HEK293 (cell line): ENCODE measurements around the gene MASP1.

Experiments
- CTCF ChIA-PET: fragments of 350-600 bp; formaldehyde crosslinking; extraction: SDS; loops from one replicate; lab custom pipeline; 2021; ENCODE audit warnings: antibody characterized with exemption; lab: Yijun Ruan, JAX
- POLR2A ChIA-PET: fragments of 300-600 bp; formaldehyde crosslinking; extraction: SDS; loops from one replicate; lab custom pipeline; 2020; ENCODE audit warnings: antibody characterized with exemption, inconsistent platforms; lab: Yijun Ruan, JAX
- H3K27ac ChIP-seq: fragments of 200-500 bp; sonication (Bioruptor generic); 2 replicates; pipeline ENCODE4 v1.5.1; 2014; ENCODE audit warnings: low read depth, low read length, control low read depth, inconsistent platforms; ENCODE audit errors: extremely low read depth
- H3K36me3 ChIP-seq, 2 experiments: fragments of 200-500 bp in 1 of 2; sonication (Bioruptor generic) in 1 of 2; 1 replicate in 1 of 2; 2 replicates in 1 of 2; pipeline ENCODE4 v1.5.1; 2014 to 2017; ENCODE audit warnings: inconsistent platforms in 2 of 2, low read length in 2 of 2; ENCODE audit not compliant: control insufficient read depth in 2 of 2, insufficient read depth in 1 of 2
- H3K4me1 ChIP-seq: fragments of 200-500 bp; sonication (Bioruptor generic); 2 replicates; pipeline ENCODE4 v1.5.1; 2014; ENCODE audit warnings: mild to moderate bottlenecking, low read length, inconsistent platforms; ENCODE audit not compliant: control insufficient read depth, insufficient read depth
- H3K4me3 ChIP-seq: 2 replicates; pipeline ENCODE4 v1.5.1; 2011; ENCODE audit warnings: low read depth, mild to moderate bottlenecking, control low read depth, low read length, moderate library complexity
- H3K9me3 ChIP-seq: fragments of 200-500 bp; sonication (Bioruptor generic); 2 replicates; pipeline ENCODE4 v1.5.1; 2014; ENCODE audit warnings: low read depth, low read length, inconsistent platforms; ENCODE audit not compliant: control insufficient read depth, insufficient read depth
- ZFP69B ChIP-seq: fragments of 450-650 bp; formaldehyde crosslinking; IDR thresholded peaks from 2 replicates; pipeline ENCODE4 v1.5.1; 2016; ENCODE audit warnings: missing biosample characterization, missing genetic modification characterization
- ZNF366 ChIP-seq: fragments of 450-650 bp; formaldehyde crosslinking; conservative IDR thresholded peaks from 2 replicates; pipeline ENCODE4 v1.5.1; 2016; ENCODE audit warnings: missing biosample characterization, missing genetic modification characterization
- ZNF37A ChIP-seq: fragments of 450-650 bp; IDR thresholded peaks from 2 replicates; pipeline ENCODE4 v1.5.1; 2018; ENCODE audit warnings: missing biosample characterization, missing genetic modification characterization
- ZNF391 ChIP-seq: fragments of 450-650 bp; formaldehyde crosslinking; IDR thresholded peaks from 2 replicates; pipeline ENCODE4 v1.5.1; 2016; ENCODE audit warnings: low read depth, missing biosample characterization, missing genetic modification characterization, borderline replicate concordance
- ZNF600 ChIP-seq: fragments of 450-650 bp; formaldehyde crosslinking; IDR thresholded peaks from 2 replicates; pipeline ENCODE4 v1.5.1; 2016; ENCODE audit warnings: missing biosample characterization, missing genetic modification characterization
- ZNF670 ChIP-seq: fragments of 450-650 bp; formaldehyde crosslinking; IDR thresholded peaks from 2 replicates; pipeline ENCODE4 v1.5.1; 2016; ENCODE audit warnings: missing biosample characterization, missing genetic modification characterization, low read depth
- ZNF777 ChIP-seq: fragments of 450-650 bp; formaldehyde crosslinking; IDR thresholded peaks from 2 replicates; pipeline ENCODE4 v1.5.1; 2017; ENCODE audit warnings: missing biosample characterization, missing genetic modification characterization, borderline replicate concordance
- TF ChIP-seq, protein P1 (sequence below): fragments of 450-650 bp; formaldehyde crosslinking; IDR thresholded peaks from 2 replicates; pipeline ENCODE4 v1.5.1; 2016; ENCODE audit warnings: missing biosample characterization, missing genetic modification characterization
- TF ChIP-seq, protein P2 (sequence below): fragments of 450-650 bp; formaldehyde crosslinking; IDR thresholded peaks from 2 replicates; pipeline ENCODE4 v1.5.1; 2016; ENCODE audit warnings: missing biosample characterization, missing genetic modification characterization
- TF ChIP-seq, protein P3 (sequence below): fragments of 450-650 bp; formaldehyde crosslinking; IDR thresholded peaks from 2 replicates; pipeline ENCODE4 v1.5.1; 2017; ENCODE audit warnings: missing biosample characterization, missing genetic modification characterization
- TF ChIP-seq, protein P4 (sequence below): fragments of 450-650 bp; formaldehyde crosslinking; optimal IDR thresholded peaks from 2 replicates; pipeline ENCODE3; 2016; ENCODE audit warnings: missing biosample characterization, mild to moderate bottlenecking, missing genetic modification characterization
- TF ChIP-seq, protein P5 (sequence below): fragments of 450-650 bp; formaldehyde crosslinking; IDR thresholded peaks from 2 replicates; pipeline ENCODE4 v1.5.0; 2017; ENCODE audit warnings: missing biosample characterization, missing genetic modification characterization, borderline replicate concordance
- TF ChIP-seq, protein P6 (sequence below): fragments of 450-650 bp; formaldehyde crosslinking; IDR thresholded peaks from 2 replicates; pipeline ENCODE4 v1.5.1; 2016; ENCODE audit warnings: missing biosample characterization, missing genetic modification characterization

Gene MASP1

DNA sequence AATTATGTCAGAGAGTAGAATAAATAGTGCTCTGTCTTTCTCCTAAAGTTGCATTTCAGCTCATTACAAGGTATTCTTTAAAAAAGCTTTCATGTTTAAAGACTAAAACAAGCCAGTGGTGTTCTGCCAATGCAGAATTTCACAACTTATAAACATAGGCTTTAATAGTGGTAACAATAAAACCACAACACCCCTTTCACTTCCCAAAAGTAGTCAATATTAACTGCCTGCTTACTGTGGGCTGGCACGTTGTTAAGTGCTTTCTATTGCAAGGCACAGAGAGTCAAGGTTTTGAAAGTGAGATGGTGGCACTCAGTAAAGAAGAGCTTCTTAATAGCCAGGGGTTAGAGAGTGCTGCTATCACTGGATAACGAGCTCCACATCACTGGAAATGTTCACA lies 102.6 kb downstream of the MASP1 start:
- TF ChIP-seq, protein P1, sequence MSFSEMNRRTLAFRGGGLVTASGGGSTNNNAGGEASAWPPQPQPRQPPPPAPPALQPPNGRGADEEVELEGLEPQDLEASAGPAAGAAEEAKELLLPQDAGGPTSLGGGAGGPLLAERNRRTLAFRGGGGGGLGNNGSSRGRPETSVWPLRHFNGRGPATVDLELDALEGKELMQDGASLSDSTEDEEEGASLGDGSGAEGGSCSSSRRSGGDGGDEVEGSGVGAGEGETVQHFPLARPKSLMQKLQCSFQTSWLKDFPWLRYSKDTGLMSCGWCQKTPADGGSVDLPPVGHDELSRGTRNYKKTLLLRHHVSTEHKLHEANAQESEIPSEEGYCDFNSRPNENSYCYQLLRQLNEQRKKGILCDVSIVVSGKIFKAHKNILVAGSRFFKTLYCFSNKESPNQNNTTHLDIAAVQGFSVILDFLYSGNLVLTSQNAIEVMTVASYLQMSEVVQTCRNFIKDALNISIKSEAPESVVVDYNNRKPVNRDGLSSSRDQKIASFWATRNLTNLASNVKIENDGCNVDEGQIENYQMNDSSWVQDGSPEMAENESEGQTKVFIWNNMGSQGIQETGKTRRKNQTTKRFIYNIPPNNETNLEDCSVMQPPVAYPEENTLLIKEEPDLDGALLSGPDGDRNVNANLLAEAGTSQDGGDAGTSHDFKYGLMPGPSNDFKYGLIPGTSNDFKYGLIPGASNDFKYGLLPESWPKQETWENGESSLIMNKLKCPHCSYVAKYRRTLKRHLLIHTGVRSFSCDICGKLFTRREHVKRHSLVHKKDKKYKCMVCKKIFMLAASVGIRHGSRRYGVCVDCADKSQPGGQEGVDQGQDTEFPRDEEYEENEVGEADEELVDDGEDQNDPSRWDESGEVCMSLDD = no peak
- TF ChIP-seq, protein P2, sequence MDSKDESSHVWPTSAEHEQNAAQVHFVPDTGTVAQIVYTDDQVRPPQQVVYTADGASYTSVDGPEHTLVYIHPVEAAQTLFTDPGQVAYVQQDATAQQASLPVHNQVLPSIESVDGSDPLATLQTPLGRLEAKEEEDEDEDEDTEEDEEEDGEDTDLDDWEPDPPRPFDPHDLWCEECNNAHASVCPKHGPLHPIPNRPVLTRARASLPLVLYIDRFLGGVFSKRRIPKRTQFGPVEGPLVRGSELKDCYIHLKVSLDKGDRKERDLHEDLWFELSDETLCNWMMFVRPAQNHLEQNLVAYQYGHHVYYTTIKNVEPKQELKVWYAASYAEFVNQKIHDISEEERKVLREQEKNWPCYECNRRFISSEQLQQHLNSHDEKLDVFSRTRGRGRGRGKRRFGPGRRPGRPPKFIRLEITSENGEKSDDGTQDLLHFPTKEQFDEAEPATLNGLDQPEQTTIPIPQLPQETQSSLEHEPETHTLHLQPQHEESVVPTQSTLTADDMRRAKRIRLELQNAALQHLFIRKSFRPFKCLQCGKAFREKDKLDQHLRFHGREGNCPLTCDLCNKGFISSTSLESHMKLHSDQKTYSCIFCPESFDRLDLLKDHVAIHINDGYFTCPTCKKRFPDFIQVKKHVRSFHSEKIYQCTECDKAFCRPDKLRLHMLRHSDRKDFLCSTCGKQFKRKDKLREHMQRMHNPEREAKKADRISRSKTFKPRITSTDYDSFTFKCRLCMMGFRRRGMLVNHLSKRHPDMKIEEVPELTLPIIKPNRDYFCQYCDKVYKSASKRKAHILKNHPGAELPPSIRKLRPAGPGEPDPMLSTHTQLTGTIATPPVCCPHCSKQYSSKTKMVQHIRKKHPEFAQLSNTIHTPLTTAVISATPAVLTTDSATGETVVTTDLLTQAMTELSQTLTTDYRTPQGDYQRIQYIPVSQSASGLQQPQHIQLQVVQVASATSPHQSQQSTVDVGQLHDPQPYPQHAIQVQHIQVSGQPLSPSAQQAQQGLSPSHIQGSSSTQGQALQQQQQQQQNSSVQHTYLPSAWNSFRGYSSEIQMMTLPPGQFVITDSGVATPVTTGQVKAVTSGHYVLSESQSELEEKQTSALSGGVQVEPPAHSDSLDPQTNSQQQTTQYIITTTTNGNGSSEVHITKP = no peak
- TF ChIP-seq ZNF37A (tag by site-specific recombination) = no peak
- no peak for TF ChIP-seq ZNF670
- TF ChIP-seq ZNF600 (tag by site-specific recombination) = no peak
- no peak for TF ChIP-seq ZNF777 (tag by site-specific recombination)
- TF ChIP-seq ZNF366 (tag by site-specific recombination) = no peak
- TF ChIP-seq, protein P3, sequence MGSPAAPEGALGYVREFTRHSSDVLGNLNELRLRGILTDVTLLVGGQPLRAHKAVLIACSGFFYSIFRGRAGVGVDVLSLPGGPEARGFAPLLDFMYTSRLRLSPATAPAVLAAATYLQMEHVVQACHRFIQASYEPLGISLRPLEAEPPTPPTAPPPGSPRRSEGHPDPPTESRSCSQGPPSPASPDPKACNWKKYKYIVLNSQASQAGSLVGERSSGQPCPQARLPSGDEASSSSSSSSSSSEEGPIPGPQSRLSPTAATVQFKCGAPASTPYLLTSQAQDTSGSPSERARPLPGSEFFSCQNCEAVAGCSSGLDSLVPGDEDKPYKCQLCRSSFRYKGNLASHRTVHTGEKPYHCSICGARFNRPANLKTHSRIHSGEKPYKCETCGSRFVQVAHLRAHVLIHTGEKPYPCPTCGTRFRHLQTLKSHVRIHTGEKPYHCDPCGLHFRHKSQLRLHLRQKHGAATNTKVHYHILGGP (tag by site-specific recombination) = no peak
- TF ChIP-seq, protein P4, sequence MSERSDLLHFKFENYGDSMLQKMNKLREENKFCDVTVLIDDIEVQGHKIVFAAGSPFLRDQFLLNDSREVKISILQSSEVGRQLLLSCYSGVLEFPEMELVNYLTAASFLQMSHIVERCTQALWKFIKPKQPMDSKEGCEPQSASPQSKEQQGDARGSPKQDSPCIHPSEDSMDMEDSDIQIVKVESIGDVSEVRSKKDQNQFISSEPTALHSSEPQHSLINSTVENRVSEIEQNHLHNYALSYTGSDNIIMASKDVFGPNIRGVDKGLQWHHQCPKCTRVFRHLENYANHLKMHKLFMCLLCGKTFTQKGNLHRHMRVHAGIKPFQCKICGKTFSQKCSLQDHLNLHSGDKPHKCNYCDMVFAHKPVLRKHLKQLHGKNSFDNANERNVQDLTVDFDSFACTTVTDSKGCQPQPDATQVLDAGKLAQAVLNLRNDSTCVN (tag by site-specific recombination) = no peak
- no peak for TF ChIP-seq ZFP69B (tag by site-specific recombination)
- TF ChIP-seq, protein P5, sequence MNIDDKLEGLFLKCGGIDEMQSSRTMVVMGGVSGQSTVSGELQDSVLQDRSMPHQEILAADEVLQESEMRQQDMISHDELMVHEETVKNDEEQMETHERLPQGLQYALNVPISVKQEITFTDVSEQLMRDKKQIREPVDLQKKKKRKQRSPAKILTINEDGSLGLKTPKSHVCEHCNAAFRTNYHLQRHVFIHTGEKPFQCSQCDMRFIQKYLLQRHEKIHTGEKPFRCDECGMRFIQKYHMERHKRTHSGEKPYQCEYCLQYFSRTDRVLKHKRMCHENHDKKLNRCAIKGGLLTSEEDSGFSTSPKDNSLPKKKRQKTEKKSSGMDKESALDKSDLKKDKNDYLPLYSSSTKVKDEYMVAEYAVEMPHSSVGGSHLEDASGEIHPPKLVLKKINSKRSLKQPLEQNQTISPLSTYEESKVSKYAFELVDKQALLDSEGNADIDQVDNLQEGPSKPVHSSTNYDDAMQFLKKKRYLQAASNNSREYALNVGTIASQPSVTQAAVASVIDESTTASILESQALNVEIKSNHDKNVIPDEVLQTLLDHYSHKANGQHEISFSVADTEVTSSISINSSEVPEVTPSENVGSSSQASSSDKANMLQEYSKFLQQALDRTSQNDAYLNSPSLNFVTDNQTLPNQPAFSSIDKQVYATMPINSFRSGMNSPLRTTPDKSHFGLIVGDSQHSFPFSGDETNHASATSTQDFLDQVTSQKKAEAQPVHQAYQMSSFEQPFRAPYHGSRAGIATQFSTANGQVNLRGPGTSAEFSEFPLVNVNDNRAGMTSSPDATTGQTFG (tag by site-specific recombination) = no peak
- no peak for TF ChIP-seq ZNF391 (tag by site-specific recombination)
- TF ChIP-seq, protein P6, sequence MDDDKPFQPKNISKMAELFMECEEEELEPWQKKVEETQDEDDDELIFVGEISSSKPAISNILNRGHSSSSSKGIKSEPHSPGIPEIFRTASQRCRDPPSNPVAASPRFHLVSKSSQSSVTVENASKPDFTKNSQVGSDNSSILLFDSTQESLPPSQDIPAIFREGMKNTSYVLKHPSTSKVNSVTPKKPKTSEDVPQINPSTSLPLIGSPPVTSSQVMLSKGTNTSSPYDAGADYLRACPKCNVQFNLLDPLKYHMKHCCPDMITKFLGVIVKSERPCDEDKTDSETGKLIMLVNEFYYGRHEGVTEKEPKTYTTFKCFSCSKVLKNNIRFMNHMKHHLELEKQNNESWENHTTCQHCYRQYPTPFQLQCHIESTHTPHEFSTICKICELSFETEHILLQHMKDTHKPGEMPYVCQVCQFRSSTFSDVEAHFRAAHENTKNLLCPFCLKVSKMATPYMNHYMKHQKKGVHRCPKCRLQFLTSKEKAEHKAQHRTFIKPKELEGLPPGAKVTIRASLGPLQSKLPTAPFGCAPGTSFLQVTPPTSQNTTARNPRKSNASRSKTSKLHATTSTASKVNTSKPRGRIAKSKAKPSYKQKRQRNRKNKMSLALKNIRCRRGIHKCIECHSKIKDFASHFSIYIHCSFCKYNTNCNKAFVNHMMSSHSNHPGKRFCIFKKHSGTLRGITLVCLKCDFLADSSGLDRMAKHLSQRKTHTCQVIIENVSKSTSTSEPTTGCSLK (tag by site-specific recombination) = no peak
- Histone ChIP-seq H3K36me3 (no peaks in the 10 kb centered on the region), H3K4me3 (no peak overlapping the region), H3K9me3 (no peaks in the 10 kb centered on the region), H3K27ac (no peak overlapping the region), H3K4me1 (no peaks in the 10 kb centered on the region)
- POLR2A ChIA-PET = no interaction called here
- CTCF ChIA-PET = interaction anchor here (0.8 kb wide), 1 partner anchor 24 kb away, joined by 4 read pairs; no protein-coding TSS in a partner anchor
